Measurements from ENCODE around the gene BUB3. TPM values are rescaled to one million over a fixed set of nuclear protein-coding genes. Genes with fewer than 3 reads are reported as not detected.

Gene BUB3
- total RNA-seq, 4 donors from 2014 or later, result 66.6 to 94.9 (median 84.3) TPM

- no peak for ATAC-seq (ENCODE audit: low FRiP score)
- no peak for DNase-seq (ENCODE audit: low spot score)
- TF ChIP-seq CTCF (IDR thresholded peaks at IDR 0.05), result no peak
Measured at GRCh38 chr10:123142701-123143161, 11.5 kb upstream of the BUB3 start.

GRCh38 chr10:123143162-123143824 is 10.9 kb upstream of the BUB3 start:
- ATAC-seq (ENCODE audit: low FRiP score), result no peak
- no peak for TF ChIP-seq CTCF (IDR thresholded peaks at IDR 0.05)
- DNase-seq (ENCODE audit: low spot score), result no peak

GRCh38 chr10:123143825-123144168 is 10.4 kb upstream of the BUB3 start:
- TF ChIP-seq CTCF (IDR thresholded peaks at IDR 0.05), result no peak
- ATAC-seq (ENCODE audit: low FRiP score), result no peak
- no peak for DNase-seq (ENCODE audit: low spot score)

DNA sequence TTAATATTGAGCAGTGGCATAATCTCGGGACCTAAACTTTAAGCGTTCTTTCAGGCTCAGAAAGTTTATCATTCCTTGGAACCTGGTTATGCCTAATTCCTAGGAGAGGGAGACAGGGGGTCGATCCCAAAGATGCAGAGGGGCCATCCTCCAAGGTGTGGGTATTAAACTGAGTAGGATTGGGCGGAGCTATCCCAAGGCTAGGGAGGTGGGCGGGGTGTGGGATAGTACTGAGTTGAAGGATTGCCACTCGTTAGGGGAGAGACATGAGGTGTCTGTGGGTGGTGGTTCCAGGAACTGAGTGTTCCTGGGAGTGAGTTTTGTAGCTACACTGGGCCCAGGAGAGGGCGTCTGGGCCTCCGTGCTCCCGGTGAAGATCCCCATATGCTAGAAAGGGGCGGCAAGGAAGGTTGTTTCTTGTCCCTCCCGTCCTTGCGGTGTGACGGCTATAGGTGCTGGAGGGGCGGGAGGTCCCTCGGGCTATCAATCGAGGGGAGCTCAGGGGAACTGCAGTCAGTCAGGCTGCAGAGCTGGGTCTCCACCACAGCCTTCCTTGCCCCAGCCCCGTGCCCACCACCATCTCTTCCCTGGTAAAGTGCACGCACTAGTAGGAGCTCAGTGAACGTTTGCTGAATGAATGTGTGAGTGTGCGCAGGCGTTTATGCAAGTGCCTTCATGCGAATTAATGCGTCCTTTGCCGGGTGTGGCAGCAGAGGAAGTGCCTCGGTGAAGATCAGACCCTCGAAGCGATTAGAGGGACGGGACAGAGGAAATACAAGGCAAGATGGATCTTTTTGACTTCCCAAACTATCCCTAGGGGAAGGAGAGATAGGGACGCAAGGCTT is 9.3 kb upstream of the BUB3 start:
- DNase-seq (ENCODE audit: low spot score) (no peak), ATAC-seq (ENCODE audit: low FRiP score) (no peak)
- TF ChIP-seq CTCF (IDR thresholded peaks at IDR 0.05), result no peak

- no peak for ATAC-seq (ENCODE audit: low FRiP score)
- no peak for DNase-seq (ENCODE audit: low spot score)
- no peak for TF ChIP-seq CTCF (IDR thresholded peaks at IDR 0.05)
Measured at GRCh38 chr10:123145542-123146012, 8.6 kb upstream of the BUB3 start.

DNA sequence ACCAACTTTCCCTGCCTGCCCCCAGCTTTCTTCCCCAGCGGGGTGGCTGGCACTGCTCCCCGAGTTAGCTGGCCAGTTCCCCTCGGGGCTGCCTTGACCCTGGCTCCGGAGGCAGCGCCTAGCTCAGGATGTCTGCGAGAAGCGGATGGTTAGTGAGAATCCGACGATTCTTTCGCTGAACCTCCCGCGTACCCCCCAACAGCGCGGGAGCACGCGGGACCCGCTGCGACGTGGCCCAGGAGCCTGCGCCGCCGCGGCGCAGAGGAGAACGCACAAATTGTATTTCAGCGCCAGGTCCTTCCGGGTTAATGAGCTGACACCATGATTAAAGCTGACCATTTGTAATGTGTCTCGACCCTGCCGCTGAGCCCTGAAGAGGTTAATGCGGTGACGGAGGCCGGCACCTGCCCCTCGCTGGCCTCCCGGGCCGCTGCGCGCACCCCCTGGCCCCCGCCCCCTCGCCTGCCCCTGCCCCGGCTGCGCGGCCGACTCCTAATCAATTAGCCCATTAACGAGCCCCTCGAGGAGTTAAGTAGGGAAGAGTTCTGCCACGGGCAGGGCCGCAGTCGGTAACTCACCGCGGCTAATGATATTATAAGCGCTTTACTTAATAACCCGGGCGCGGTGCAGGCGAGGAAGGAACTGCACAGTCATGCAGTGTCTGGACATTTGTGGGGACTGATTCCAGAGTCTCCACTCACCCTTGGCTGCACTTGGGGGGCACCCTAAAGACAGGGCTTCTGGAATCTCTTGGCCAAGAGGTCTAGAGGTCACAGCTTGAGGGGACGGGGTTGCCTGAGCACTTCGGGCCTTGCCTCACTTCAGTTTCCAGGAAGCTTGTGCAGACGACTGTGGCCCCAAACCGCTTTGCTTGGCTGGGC is 7.9 kb upstream of the BUB3 start:
- TF ChIP-seq CTCF (IDR thresholded peaks at IDR 0.05), result no peak
- no peak for DNase-seq (ENCODE audit: low spot score)
- ATAC-seq (ENCODE audit: low FRiP score), result no peak

Data from omental fat pad (tissue), 4 donors.